Activated CD4-positive, alpha-beta T cell treated with anti-CD3 and anti-CD28 coated beads, Interleukin-10, Interleukin-2, amounts not matched to agents 100 ng/mL and 50 ng/mL, durations not matched to agents 16 hours and 8 hours (primary cell): ENCODE results near the gene FOXD3.
A peak's percentile ranks its signal among the peaks of the same experiment; 100 is the strongest.

ENCODE experiments used
- DNase-seq: peaks from one replicate; pipeline ENCODE4 v3.0.0-alpha.2; 2020

Gene FOXD3

DNA sequence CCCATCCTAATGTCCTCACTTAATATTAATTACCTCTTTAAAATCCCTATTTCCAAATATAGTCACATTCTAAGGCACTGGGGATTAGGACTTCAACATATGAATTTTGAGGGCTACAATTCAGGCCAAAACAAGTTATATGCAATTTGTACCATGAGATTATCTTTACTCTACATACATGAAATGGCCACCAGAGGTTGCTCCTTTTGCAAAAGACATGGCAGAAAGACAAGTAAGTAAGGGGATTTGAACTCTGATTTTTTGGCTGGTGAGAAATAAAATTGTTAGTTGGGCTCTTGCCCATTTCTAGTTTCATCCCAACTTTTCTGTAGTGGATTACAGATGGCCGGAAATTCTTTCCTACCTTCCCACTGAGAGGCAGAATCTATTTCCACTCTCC, 40.2 kb downstream of the FOXD3 start:
- DNase-seq, result no peak

DNA sequence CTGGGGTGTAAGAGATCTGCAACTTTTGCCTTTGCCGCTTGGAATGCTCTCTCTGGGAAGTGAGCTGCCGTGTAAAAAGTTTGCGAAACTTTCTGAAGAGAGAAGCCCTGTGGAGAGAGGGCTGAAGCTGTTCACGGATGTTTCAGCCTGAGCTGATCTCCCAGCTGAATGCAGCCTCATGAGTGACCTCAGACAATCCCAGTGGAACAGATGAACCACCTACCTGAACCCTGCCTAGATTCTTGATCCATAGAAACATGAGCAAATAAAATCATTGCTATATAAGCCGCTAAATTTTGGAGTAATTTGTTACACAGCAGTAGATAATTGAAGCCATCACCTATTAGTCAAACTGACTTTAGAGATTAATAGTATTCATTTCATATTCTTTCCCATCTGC, 40.6 kb downstream of the FOXD3 start:
- DNase-seq, result no peak

DNA sequence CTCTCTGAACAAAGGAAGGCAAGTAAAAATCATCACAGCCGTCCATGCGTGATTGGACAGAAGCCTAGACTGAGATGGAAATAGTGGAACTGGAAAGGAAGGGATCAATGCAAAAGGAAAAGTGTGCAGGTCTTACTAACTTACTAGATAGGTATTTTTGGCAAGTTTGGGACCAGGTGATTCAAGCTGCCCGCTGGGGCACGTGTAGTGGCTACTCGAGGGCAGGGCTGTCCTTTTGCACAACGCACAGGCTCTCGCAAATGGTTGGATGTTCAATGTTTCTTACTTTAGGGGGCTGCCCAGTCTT, 44.5 kb downstream of the FOXD3 start:
- DNase-seq, result no peak

DNA sequence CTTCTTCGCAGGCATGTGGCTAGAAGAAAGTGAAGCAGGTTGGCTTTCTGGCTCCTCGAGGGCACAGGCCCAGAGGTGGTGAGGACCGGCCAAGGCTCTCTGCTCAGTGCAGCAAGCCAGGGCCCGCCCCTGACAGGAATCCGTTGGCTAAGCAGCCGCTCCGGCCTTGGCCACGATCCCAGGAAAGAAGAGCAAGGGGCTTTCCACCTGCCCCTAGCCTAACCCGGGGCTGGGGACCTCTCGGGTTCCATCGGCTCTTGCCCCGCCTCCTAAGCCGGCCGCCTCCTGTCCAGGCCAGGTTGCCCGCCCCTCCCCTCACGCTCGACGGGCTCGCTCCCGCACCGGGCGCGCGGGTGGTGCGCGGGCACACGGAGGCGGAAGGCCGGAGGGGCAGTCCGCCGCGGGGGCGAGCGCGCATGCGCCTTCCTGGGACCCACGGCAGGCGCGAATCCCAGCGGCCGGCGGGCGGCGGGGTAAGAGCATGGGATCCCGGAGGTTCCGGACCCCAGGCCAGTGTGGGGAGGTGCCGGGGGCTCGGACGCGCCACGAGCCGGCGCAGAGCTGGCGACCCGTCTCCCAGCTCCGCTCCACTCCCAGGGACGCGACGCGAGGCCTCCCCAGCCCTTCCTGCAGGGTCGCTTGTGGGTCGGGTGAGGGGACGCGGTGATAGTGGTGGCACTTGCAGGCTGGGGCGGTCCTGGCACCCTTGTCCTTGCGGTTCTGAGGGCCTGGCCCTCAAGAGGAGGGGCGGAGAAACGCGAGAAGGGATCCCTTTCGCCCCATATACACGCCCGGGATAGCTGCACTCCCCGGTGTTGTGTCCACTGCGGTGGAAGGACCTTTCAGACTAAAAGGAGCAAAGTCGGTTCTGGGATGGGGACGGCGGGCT, 45.1 kb downstream of the FOXD3 start, which contains the start of gene ALG6:
TSS of gene ALG6 (plus strand) at position 413 of the 889 bp plus-strand sequence. CDS start 3,351 bp downstream, outside the sequence.
- peak; percentile 97 for DNase-seq

DNA sequence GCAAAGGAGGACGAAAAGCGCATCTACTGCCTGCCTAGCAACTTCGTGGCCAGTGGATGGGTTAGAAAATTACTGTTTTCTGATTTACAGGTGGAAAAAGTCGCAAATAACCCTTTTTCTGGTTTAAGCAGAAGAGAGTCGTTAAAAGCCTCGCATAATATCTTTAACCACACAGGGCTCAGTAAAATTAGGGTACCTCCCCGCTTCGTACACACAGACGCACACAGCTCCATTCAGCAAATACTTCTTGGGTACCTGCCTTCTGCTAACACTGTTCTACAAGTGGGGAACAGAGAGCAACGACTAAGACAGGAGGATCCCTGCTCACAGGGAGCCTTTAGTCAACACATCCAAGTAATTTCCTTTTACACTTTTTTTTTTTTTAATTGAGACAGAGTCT, 45.8 kb downstream of the FOXD3 start:
- DNase-seq, result peak; percentile 3
